Transverse colon (tissue), 4 donors: ENCODE results near the gene POU3F4.

Experiments used
- EP300 ChIP-seq: sonication (generic); formaldehyde crosslinking; IDR thresholded peaks from one replicate; pipeline ENCODE4 v1.6.1; 2017; ENCODE audit warnings: antibody characterized with exemption, low read depth
- POLR2A ChIP-seq: fragments of 450-650 bp; IDR thresholded peaks from one replicate; pipeline ENCODE4 v1.6.1; 2016; ENCODE audit warnings: antibody characterized with exemption, mild to moderate bottlenecking, moderate library complexity
- POLR2AphosphoS5 ChIP-seq, 3 donors: sonication (generic); formaldehyde crosslinking; IDR thresholded peaks; one replicate each; pipeline ENCODE4 v1.6.1; 2016; ENCODE audit warnings: antibody characterized with exemption in 3 of 3
- TF ChIP-seq, protein P1 (sequence below), 5 experiments: fragments of 200-600 bp in 3 of 5; fragments of 450-650 bp in 2 of 5; sonication (generic) in 3 of 5; IDR thresholded peaks; 1 replicate in 2 of 5; 2 replicates in 3 of 5; pipeline ENCODE4 v1.5.1; 2016 to 2017; ENCODE audit warnings: antibody characterized with exemption in 5 of 5, inconsistent platforms in 3 of 5, mild to moderate bottlenecking in 2 of 5, moderate library complexity in 1 of 5

DNA sequence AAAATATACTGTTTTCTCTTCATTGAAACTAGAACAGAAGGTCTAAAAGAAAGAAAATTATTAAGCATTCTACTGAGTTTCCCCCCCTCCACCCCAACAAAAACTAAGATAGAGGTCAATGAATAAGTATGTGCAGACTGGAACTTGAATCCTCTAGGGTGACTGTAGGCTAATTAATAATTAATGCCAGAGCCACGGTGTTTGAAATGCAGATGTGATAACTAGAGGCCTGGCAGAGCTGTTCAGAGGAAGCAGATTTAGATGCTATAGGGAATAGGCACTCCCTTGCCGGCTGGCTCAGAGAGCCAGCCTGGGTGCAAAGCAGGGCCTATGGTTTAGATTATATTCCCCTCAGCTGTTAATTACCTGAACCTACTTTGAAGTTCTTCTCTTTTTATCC is 12.2 kb upstream of the POU3F4 start:
- TF ChIP-seq, protein P1, sequence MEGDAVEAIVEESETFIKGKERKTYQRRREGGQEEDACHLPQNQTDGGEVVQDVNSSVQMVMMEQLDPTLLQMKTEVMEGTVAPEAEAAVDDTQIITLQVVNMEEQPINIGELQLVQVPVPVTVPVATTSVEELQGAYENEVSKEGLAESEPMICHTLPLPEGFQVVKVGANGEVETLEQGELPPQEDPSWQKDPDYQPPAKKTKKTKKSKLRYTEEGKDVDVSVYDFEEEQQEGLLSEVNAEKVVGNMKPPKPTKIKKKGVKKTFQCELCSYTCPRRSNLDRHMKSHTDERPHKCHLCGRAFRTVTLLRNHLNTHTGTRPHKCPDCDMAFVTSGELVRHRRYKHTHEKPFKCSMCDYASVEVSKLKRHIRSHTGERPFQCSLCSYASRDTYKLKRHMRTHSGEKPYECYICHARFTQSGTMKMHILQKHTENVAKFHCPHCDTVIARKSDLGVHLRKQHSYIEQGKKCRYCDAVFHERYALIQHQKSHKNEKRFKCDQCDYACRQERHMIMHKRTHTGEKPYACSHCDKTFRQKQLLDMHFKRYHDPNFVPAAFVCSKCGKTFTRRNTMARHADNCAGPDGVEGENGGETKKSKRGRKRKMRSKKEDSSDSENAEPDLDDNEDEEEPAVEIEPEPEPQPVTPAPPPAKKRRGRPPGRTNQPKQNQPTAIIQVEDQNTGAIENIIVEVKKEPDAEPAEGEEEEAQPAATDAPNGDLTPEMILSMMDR (IDR thresholded peaks at IDR 0.05), result no peak
- TF ChIP-seq POLR2AphosphoS5 (IDR thresholded peaks at IDR 0.05), result no peak
- TF ChIP-seq POLR2A, result no peak
- TF ChIP-seq EP300, result no peak
